HG03045 (cell line): ENCODE data around the gene CSNK1G3.

Source experiments
- ATAC-seq: cut with Tn5 transposase; IDR thresholded peaks from one replicate; pipeline ENCODE4 v1.9.1; 2021; ENCODE audit warnings: mild to moderate bottlenecking, moderate library complexity; ENCODE audit not compliant: unreplicated experiment

The CSNK1G3 gene

DNA sequence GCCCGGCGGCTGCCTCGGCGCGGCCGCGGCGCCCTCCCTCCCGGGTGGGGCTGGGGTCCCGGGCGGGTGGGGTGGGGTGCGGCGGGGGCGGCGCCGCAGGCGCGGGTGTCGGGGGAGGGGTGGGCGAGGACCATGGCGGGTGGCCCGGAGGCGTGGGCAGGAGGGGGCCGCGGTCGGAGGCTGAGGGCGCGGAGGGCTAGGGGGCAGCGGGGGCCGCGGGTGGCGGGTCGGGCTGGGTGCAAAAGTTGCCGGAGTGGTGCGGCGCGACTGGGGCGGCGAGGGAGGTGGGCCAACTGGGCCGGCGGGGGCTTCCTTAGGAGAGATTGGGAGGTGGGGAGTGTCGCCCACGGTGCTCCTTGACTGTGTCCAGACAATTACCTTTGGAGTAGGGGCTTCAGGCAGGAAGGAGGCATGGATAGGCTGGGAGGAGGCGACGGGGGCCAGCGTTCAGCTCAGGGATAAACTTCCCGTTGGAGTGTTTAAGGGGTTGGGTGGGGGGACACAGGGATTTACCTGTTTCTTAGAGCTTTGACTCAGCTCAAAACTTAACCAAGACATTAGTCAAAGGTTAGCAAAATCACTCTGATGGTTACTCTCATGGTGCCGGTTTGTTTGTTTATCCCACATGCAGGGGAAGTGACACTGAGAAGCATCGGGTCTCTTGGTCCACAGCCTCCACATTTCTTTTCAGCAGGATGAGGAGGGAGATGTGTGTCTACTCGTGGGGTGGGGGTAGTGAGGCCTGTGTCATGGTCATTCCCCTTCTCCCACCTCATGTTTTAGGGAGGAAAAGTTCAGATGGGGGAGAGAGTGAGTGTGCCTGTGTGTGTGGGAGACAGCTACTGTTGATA lies 859 bp downstream of the CSNK1G3 start:
- peak; percentile 12 for ATAC-seq

DNA sequence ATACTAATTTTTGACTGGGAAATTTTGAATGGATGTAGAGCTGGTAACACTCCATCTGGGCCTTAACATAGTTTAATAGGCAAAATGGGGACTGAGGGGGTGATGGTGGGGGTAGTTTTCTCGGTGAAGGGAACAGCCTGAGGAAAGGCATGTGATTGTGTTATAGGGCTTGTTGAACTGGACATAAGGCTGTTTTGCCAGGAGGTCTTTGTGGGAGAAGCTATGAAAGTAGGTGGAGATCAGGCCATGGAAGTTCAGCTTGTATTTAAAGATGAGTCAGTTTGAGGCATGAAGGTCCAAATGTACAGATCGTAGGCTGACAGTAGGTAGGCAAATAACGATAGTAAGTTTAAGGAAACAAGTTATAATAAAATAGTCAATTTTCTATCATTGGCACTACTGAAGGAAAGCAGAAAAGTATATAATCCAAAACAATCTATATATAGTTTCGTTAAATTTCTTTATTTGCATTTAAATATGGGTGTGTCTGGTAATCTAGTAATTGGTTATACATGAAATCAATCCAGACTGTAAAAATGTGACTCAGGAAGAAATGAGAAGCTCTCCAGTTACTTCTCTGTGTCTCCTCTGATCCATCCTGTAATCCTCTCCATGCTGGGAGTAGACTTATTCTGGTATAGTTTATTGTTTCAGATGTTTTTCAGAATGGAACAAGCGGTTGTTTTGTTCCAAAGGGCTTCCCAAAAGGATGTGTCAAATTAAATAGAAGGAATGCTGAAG lies 2.8 kb downstream of the CSNK1G3 start:
- ATAC-seq = no peak

DNA sequence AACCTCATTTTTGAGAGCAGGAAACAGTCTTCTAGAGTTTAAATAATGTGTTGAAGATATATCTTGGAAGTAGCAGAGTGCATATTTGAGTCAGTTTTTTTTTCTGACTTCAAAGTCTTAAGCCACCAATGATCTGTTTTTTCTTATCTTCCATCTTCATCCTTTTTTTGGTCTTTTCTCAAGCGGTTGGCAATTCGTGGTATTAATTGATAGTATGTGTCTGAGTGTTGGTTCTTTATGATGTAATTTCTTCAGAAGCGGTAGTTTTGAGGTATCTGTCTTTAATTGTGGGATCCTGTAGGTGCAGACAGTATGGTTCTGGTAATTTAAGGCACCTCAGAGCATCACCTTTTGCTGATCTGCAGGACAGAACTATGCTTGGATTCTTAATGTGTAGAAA lies 3.9 kb downstream of the CSNK1G3 start:
- ATAC-seq = no peak

DNA sequence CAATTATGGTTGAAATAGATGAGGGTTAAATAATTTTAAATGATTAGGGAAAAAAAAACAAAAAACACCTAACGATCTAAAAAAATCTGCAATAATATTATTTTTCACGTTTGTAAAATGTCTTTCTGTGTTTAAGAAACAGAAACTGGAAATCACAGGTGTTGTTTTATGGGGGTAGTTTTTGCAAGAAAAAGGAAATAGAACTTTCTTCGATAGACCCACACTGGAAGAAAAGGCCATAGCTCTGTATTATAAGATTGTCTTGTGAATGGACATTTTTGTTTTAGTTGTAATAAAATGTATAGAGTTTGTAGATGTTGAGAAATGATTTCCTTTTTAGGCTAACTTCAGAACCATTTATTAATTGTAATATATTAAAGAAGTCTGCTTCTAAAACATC lies 5.5 kb downstream of the CSNK1G3 start:
- no peak for ATAC-seq

DNA sequence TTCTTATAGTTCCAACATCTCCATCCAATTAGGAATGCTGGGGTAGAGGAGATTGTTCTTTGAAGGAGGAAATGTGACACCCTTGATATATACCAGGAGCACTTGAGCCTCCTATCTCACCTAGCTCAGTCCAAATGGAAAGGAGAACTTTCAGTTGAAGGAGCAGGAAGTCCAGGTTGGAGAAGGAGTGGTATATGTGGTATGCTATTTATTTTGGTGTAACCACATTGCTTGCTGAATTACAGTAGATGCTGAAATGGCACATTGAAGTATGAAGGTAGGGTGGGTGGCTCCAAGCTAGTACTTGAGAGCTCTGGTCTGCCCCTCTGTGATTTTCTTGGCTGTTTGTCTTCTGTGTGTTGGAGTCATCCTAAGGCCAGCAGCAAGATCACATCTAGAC lies 6.1 kb downstream of the CSNK1G3 start:
- no peak for ATAC-seq

DNA sequence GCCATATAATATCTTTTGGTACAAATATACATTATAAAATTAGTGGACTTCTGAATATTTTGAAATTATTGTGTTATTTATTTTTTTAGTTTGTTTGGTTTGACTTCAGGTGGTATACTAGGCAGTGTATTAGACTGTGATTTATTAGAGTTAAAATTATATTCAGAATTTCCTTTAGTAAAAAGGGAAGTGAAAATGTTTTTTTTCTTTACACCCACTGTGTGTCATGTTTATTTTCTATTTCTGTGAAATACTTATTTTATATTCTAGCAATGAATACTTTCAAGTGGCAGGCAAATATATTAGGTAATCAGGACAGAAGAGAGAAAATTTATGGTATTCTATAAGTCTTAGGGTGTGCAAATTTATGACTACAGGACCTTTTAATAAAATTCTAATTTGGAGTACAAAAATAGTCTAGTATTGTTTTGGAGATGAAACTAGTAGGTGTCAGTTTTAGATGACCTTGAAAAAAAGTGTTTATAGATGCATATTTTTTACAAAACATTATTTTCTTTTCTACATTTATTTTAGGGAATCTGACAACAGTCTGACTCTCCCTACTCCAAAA lies 8.8 kb downstream of the CSNK1G3 start:
- no peak for ATAC-seq

DNA sequence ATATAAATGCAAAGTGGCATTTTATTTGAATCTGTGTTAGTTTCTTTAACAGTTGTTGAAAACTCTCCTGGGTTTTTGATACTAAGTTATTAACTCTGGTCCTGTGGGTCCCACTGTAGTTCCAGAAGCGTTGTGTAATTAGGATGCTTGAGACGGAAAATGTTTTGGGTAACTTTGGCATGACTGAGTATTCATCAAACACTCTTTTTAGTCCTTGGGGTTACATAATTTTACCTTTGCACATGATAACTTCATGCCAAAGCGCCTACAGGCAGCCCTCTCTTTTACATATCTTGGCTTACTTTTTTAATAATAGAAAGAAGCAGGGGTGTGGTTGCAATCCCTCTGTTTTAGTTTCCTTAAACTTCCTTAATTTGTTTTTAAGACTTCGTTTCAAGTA lies 12.2 kb downstream of the CSNK1G3 start:
- no peak for ATAC-seq

DNA sequence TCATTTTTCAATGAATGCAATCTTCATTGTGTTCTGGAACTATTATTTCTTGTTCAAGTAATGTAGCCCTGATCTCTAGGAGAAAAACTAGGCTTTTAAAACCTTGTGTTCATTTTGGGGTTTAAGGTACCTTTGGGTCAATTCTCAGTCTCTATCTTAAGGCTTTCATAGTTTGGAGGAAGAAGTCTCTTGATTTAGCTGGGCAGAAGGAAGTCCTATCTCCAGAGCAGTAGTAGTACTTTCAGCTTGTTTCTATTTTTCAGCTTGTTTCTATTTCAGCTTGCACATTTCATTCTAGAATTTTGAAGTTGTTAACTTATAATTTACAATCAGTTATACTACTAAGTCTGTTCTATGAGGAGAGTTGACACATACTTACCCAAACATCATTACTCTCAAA lies 15.2 kb downstream of the CSNK1G3 start:
- ATAC-seq = no peak

DNA sequence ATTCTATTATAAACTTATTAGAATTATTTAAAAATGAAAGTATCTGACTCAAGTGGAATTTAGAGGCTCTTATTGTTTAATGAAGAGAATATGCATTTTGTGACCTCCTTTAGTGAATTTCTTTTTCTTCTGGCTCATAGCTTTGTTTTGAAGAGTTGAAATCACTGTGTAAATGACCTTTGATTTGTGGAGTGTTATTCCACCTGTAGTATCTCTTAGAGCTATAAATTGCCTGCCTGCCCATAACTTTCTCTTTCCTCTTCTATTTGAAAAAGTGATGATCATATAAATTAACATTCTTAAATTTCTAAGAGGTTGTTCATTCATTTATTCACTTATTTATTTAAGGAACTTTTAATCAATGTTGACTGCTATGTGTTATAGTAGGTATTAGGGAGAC lies 16.1 kb downstream of the CSNK1G3 start:
- ATAC-seq = no peak

DNA sequence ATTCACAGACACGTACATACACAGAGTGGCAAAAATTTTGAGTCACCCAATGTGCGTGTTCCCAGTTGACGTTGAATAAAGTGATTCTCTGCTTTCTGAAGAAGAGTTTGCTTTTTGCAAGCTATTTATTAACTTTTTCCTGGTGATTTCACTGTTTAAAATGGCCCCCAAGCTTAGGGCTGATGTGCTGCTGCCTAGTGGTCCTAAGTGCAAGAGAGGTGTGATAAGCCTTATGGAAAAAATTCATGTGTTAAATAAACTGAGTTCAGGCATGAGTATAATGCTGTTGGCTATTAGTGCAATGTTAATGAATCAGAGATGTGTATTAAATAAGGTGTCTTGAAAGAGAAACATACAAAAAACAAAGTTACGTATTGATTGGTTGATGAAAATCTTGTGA lies 16.9 kb downstream of the CSNK1G3 start:
- no peak for ATAC-seq

DNA sequence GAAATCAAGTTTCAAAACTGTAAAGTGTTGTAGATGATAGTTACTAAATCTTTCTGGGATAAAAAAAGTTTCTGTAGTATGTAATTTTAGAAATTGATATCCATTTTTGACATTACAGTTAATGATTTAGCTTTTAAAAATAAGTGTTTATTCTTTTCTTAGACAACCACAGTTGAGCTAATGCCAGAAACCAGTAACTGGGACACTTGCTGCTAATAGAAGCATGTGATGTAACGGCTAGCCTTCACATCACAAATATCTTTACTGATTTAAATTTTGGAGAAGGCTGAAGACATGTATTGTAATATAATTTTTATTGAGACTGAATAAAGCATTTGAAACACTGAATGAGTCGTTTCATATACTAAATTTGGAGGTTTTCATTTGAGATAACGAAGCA lies 18.8 kb downstream of the CSNK1G3 start:
- no peak for ATAC-seq

DNA sequence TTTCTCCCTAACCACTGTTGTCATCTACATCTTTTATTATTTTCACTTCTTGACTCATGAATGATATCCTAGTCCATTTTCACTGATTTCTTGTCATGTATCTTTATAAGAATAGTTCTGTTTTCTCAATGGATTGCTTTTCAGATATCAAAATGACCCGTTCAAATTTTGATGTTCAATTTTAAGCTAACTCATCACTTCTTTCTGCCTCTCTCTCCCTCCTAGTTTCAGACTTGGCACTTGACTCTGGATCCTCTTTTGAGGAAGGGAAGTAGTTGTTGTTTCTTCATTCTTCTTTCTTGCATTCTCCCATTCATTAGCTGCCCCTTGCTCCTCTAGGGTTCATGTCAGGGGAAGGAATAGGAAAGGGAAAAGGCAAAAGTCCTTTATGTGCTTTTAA lies 23.7 kb downstream of the CSNK1G3 start:
- no peak for ATAC-seq

DNA sequence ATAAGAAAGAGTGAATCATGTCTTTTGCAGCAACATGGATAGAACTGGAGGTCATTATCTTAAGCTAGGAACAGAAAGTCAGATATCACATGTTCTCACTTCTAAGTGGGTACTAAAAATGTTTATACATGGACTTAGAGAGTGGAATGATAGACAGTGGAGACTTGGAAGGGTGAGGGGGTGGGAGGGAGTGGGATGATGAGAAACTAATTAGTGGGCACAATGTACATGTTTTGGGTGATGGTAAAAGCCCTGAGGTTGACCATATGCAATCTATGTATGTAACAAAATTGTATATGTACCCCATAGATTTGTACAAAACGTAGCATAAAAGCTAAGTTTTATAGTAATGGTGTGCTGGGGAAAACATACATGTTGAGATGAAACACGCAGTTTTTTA lies 25.3 kb downstream of the CSNK1G3 start:
- no peak for ATAC-seq

DNA sequence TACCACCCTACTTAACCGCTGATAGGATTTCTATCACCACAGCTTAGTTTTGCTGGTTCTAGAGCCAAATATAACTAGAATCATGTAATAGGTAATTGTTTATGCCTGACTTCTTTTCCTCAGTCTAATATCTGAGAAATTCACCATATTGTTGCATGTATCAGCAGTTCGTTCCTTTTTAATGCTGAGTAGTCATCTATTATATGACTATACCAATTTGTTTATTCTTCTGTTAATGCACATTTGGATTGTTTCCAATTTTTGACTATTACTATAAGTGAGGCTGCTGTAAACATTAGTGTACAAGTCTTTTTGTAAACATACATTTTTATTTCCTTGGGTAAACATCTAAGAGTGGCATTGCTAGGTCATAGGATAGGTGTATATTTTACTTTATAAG lies 25.9 kb downstream of the CSNK1G3 start:
- no peak for ATAC-seq

DNA sequence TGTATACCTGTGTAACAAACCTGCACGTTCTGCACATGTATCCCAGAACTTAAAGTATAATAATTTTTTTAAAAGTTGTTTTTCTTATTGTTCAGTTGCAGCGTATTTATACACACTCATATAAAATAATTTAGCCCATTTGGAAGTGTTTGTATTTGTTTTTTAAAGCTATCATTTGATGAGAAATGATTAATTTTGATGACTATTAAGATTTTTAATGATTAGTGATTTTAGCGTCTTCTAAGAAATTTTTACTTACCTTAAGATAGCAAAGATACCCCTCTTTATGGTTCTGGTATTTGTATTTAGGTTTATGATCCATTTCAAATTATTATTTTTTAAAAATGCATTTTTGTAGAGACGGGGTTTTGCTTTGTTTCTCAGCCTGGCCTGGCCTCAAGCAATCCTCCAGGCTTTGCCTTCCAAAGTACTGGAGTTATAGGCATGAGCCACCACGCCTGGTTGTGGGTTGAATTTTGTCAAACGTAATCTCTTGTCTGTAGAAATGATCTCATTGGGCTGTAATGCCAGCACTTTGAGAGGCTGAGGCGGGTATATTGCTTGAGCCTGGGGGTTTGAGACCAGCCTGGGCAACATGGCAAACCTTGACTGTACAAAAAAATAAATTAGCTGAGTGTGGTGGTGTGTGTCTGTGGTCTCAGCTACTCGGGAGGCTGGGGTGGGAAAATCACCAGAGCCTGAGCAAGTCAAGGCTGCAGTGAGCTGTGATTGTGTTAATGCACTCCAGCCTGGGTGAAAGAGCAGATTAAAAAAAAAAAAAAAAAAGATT lies 26.9 kb downstream of the CSNK1G3 start:
- ATAC-seq = no peak

DNA sequence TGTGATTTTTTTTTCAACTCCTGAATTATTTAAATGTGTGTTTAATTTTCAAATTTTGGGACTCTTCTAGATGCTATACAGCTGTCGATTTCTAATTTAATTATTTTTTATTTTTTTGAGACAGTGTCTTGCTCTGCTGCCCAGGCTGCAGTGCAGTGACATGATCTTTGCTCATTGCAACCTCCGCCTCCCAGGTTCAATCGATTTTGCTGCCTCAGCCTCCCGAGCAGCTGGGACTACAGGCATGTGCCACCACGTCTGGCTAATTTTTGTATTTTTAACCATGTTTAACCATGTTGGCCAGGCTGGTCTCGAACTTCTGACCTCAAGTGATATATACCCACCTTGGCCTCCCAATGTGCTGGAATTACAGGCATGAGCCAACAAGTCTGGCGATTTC lies 28.6 kb downstream of the CSNK1G3 start:
- no peak for ATAC-seq

DNA sequence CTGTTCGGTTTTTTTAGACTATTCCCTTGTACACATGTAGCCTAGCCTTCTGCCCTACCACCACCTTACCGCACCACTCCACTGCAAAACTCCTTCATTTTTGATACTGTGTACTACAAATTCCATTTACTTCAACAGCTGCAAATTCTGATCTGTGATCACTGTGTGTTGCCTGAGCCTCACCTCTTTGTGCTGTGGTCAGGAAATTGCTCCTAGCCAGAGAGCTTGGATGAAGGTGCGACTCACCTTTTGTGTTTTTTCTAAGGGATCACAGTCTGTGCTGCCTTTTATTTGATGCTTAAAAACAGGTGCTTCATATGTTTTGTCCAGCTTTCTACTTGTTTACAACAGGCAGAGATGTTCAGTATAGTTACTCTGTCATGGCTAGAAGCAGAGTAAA lies 31.5 kb downstream of the CSNK1G3 start:
- ATAC-seq = no peak

DNA sequence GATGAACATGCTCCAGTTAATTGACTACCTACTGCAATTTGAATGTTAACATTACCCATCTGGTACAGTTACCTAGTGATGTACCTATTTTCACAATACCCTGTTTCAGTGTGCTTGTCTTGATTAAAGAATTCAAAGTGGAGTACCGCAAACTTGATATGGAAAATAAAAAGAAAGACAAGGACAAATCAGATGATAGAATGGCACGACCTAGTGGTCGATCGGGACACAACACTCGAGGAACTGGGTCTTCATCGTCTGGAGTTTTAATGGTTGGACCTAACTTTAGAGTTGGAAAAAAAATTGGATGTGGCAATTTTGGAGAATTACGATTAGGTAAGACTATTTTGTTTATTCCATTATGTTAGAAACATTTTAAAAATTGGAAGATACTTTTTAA lies 33.5 kb downstream of the CSNK1G3 start:
- no peak for ATAC-seq

DNA sequence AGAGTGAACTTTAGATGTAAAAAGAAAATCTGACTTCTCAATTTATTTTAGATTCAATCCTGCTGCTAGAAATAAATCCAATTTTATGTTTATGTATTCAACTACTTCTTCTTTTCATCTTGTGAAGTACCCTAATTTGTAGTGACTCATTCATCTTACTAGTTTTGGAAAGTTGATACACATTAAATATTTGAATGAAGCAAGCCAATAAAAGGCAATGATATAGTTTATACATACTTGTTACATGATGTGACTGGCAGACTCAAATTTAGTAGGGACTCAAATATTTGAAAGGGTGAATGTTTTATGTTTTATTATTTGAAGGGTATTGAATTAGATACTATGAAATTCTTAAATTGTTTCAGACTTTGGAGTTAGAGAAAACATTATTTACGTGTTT lies 34.7 kb downstream of the CSNK1G3 start:
- ATAC-seq = no peak

DNA sequence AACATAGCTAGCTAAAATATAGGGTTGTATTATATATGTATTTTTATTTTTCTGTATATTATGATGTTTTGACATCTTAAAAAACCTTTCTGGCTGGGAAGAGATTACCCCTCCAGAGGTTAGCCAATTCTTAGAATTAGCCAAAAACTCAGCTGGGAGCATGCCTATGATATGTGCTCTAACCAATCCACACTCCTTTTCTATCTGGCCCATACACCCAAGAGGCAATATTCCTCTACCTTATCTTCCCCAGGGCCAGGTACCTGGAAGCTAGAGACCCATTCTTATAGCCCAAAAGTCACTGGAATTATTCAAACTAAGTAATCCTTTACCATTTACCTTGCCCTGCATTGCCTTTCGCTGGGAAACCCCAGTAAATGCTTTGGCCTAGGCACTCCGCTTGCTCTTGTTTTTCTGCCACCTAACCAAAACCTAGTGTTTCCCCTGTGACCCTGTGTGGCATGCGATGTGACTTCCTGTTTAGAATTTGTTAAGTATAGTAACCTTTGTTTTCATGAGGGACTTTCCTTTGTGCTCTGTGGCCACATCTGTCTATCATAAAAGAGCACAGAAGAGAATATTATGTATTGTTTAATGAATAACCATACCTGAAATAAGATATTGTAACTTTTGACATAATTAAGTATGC lies 37.4 kb downstream of the CSNK1G3 start:
- ATAC-seq = peak; percentile 100

DNA sequence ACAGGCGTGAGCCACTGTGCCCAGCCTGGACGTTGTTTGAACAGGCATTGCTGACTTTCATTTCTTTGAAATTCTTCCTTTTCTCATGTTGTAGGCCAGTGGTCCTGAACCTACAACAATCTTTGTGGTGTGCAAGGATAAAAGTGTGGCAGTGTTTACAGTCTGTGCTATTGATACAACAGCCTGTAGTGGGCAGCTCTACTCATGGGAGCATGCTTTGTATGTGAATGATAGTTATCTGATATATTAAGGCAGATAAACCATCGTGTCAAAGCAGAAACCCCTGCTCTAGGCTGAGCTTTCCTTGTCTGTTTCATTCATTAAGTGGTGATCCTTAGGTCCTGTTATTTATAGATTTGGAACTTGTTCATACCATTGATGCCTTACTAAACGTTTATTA lies 42.6 kb downstream of the CSNK1G3 start:
- ATAC-seq = no peak
